Measurements from ENCODE around the gene ATP8A2.

GRCh38 chr13:25943081-25943480 is 571.3 kb downstream of the ATP8A2 start:
- TF ChIP-seq, protein P1, sequence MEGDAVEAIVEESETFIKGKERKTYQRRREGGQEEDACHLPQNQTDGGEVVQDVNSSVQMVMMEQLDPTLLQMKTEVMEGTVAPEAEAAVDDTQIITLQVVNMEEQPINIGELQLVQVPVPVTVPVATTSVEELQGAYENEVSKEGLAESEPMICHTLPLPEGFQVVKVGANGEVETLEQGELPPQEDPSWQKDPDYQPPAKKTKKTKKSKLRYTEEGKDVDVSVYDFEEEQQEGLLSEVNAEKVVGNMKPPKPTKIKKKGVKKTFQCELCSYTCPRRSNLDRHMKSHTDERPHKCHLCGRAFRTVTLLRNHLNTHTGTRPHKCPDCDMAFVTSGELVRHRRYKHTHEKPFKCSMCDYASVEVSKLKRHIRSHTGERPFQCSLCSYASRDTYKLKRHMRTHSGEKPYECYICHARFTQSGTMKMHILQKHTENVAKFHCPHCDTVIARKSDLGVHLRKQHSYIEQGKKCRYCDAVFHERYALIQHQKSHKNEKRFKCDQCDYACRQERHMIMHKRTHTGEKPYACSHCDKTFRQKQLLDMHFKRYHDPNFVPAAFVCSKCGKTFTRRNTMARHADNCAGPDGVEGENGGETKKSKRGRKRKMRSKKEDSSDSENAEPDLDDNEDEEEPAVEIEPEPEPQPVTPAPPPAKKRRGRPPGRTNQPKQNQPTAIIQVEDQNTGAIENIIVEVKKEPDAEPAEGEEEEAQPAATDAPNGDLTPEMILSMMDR (IDR thresholded peaks at IDR 0.05): no peak
- no peak for TF ChIP-seq POLR2A (IDR thresholded peaks at IDR 0.05)

Data from right lobe of liver (tissue), 4 donors.